DND-41 (cell line): ENCODE results near the gene OSTC.

Experiments used
- EZH2 ChIP-seq: IDR thresholded peaks from 3 replicates; pipeline ENCODE4 v1.6.1; 2012; ENCODE audit warnings: borderline replicate concordance, low read depth, mild to moderate bottlenecking, moderate library complexity, low read length, inconsistent platforms; ENCODE audit not compliant: severe bottlenecking
- TF ChIP-seq, protein P1 (sequence below): IDR thresholded peaks from 2 replicates; pipeline ENCODE4 v1.5.1; 2012; ENCODE audit warnings: borderline replicate concordance, low read length, moderate library complexity, mild to moderate bottlenecking; ENCODE audit not compliant: poor library complexity, severe bottlenecking; ENCODE audit errors: extremely low read depth

DNA sequence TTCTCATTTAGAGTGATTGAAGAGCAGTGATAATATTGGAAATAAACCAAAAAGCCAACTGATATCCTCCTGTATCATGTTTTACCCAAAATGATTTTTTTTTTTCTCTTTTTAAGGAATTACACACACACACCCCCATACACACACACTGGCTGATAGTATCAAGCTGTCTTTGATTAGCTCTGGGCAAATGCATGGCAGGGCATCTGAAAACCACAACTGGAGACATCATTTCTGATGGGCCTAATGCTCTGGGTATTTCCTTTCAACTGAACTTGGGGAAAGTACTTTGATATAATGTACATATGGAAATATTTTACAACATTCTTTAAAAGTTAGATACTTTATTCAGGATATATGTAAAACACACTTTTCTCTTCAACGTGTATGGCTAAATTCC, 14.2 kb upstream of the OSTC start:
- TF ChIP-seq, protein P1, sequence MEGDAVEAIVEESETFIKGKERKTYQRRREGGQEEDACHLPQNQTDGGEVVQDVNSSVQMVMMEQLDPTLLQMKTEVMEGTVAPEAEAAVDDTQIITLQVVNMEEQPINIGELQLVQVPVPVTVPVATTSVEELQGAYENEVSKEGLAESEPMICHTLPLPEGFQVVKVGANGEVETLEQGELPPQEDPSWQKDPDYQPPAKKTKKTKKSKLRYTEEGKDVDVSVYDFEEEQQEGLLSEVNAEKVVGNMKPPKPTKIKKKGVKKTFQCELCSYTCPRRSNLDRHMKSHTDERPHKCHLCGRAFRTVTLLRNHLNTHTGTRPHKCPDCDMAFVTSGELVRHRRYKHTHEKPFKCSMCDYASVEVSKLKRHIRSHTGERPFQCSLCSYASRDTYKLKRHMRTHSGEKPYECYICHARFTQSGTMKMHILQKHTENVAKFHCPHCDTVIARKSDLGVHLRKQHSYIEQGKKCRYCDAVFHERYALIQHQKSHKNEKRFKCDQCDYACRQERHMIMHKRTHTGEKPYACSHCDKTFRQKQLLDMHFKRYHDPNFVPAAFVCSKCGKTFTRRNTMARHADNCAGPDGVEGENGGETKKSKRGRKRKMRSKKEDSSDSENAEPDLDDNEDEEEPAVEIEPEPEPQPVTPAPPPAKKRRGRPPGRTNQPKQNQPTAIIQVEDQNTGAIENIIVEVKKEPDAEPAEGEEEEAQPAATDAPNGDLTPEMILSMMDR, result no peak
- TF ChIP-seq EZH2, result no peak
